ENCODE data around the gene SLC6A6.

The SLC6A6 gene

DNA sequence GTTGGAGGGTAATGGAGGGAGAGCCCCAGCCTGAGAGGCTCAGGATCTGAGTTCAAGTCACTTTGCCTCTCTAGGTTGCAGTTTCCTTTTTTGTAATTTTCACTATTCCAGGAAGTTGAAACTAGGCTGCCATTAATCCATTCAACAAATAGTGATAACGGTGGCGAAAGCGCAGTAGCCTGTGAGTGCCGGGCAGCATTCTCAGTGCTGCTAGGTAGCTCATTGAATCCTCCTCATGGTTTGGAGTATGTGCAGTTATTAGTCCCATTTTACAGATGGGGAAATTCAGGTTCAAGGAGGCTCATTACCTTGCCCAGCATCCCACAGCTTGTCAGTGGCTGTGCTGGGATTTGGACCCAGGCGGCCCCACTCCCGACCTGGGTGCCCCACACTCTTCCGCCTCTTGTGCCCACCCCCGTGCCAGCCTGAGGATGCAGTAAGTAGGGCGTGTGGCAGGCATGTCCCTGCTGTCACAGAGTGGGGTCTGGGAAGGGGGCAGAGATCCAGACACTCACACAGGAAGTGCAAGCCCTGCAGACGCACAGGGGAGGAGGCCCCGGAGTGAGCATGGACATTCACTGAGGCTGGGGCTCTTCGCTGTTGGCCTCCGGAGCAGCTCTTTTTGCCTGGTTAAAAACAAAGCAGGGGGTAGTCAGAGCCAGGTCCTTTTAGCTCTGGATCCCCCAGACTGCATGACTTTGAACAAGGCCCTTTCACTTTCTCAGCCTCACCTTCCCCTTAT is 58.8 kb downstream of the SLC6A6 start:
- Histone ChIP-seq H3K27me3 (ENCODE audit: control insufficient read depth in 1 of 2, insufficient read depth in 2 of 2, low read length in 2 of 2) (no peaks in the 10 kb centered on the region), H3K9ac (ENCODE audit: low read length) (no peak overlapping the region), H3K36me3 (ENCODE audit: insufficient read depth, low read length) (no peaks in the 10 kb centered on the region), H3K27ac (ENCODE audit: low read depth, low read length) (peak overlapping the region; percentile 10), H3K4me1 (ENCODE audit: insufficient read depth, low read length) (peaks cover 19% of the 10 kb centered on the region), H3K4me3 (ENCODE audit: low read depth in 1 of 2, low read length in 2 of 2) (no peak overlapping the region), H3K9me3 (ENCODE audit: low read length) (no peaks in the 10 kb centered on the region)

DNA sequence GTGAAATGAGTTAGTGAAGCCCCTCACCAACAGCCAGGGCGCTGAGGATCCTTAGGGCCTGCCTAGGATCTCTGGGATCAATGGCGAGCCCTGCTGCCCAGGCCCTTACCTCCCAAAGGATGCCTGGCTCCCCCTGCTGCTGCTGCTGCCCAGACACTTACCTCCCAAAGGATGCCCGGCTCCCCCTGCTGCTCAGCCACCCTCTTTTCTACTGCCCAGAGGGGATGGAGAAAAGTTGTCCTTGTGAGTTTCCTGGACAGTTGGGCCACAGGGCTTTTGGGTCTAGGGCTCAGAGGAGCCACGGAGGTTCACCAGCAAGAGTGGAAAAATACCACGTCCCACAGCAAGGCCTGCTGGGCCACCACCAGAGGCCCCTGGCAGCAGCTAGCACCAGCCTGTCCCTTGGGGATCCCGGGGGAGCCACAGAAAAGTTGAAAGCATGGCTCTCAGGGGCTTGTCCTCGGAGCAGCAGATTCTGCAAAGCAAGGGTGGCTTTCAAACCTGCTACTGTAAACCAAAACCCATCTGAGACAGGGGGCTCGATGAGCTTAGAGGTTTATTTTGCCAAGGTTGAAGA is 59.4 kb downstream of the SLC6A6 start:
- no peaks in the 10 kb centered on the region for H3K9me3 ChIP-seq (ENCODE audit: low read length)
- H3K4me1 ChIP-seq (ENCODE audit: insufficient read depth, low read length) = peaks cover 19% of the 10 kb centered on the region
- H3K27ac ChIP-seq (ENCODE audit: low read depth, low read length) = no peak overlapping the region
- no peaks in the 10 kb centered on the region for H3K27me3 ChIP-seq (ENCODE audit: control insufficient read depth in 1 of 2, insufficient read depth in 2 of 2, low read length in 2 of 2)
- H3K4me3 ChIP-seq (ENCODE audit: low read depth in 1 of 2, low read length in 2 of 2) = no peak overlapping the region
- no peak overlapping the region for H3K9ac ChIP-seq (ENCODE audit: low read length)
- H3K36me3 ChIP-seq (ENCODE audit: insufficient read depth, low read length) = no peaks in the 10 kb centered on the region

DNA sequence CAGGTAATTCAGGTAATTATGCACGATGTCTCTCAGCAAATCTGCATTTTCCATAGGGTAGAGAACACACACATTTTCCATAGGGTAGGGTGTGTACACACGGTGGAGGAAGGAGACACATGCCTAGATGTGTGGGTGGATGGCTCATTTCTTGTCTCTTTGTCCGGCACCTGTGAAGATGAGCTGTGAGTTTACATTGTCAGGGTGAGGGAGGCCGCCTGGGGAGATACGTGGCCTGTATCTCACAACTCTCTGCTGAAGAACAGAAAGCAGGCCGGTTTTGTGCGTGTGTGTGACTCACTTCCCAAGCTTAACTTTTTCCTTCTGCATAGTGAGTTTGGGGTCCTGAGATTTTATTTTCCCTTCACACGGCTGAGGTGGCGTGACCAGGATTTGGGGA is 60.3 kb downstream of the SLC6A6 start:
- H3K36me3 ChIP-seq (ENCODE audit: insufficient read depth, low read length) = no peaks in the 10 kb centered on the region
- no peak overlapping the region for H3K27ac ChIP-seq (ENCODE audit: low read depth, low read length)
- no peaks in the 10 kb centered on the region for H3K9me3 ChIP-seq (ENCODE audit: low read length)
- H3K4me1 ChIP-seq (ENCODE audit: insufficient read depth, low read length) = peaks cover 19% of the 10 kb centered on the region
- H3K4me3 ChIP-seq (ENCODE audit: low read depth in 1 of 2, low read length in 2 of 2) = no peak overlapping the region
- H3K27me3 ChIP-seq (ENCODE audit: control insufficient read depth in 1 of 2, insufficient read depth in 2 of 2, low read length in 2 of 2) = no peaks in the 10 kb centered on the region
- no peak overlapping the region for H3K9ac ChIP-seq (ENCODE audit: low read length)

DNA sequence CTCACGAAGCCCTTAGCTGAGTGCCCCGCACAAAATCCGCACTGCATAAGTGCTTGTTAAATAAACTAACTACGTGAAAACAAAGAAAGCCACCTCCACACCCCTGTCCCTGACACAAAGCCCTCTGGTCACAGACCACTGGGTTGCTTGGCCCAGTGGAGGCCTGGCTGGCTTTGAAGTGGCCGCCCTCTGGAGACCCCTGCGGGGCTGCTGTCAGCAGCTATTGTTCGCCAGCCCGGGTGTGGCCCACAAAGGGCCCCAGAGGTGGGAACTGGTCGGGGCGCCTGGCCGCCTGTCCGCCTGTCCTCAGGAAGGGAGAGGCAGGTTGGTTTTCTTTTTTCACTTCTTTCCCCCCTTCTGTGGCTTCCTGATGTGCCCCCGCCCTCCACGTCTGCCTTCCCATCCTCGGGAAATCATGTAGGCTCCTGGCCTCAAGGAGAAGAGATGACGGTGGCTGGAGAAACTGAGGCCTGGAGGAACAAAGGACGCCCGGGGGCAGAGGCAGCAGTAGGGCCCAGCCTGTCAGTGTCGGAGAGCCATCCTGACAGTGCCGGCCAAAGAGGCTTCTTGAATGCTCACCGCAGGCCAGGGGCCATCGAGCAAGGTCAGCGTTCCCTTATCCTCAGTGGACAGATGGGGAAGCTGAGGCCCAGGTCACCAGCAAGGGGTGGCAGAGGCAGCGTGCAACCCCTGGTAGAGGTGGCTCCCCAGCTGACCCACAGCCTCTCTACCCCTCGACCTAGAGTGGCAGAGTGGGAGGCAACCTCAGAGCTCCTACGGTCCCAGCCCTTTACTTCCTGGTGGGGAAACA is 61.1 kb downstream of the SLC6A6 start:
- Histone ChIP-seq H3K4me3 (ENCODE audit: low read depth in 1 of 2, low read length in 2 of 2) (no peak overlapping the region), H3K36me3 (ENCODE audit: insufficient read depth, low read length) (no peaks in the 10 kb centered on the region), H3K4me1 (ENCODE audit: insufficient read depth, low read length) (peaks cover 19% of the 10 kb centered on the region), H3K9me3 (ENCODE audit: low read length) (no peaks in the 10 kb centered on the region), H3K27me3 (ENCODE audit: control insufficient read depth in 1 of 2, insufficient read depth in 2 of 2, low read length in 2 of 2) (no peaks in the 10 kb centered on the region), H3K9ac (ENCODE audit: low read length) (no peak overlapping the region), H3K27ac (ENCODE audit: low read depth, low read length) (no peak overlapping the region)

DNA sequence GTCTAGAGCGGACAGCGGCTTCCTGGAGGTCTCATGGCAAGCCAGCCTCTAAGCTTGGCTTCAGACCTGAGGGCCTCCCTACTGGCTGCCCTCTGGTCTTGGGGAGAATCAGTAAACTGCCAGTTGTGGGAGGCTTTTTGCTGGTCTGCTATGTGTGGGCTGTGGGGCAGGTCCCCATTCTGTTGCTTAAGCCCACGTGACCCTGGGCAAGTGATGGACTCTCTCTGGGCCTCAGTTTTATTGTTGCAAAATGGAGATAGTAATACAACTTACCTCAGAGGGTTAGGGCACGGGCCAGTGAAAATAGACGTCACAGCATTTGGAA is 61.7 kb downstream of the SLC6A6 start:
- H3K27me3 ChIP-seq (ENCODE audit: control insufficient read depth in 1 of 2, insufficient read depth in 2 of 2, low read length in 2 of 2) = no peaks in the 10 kb centered on the region
- H3K27ac ChIP-seq (ENCODE audit: low read depth, low read length) = no peak overlapping the region
- H3K36me3 ChIP-seq (ENCODE audit: insufficient read depth, low read length) = no peaks in the 10 kb centered on the region
- H3K4me3 ChIP-seq (ENCODE audit: low read depth in 1 of 2, low read length in 2 of 2) = no peak overlapping the region
- no peak overlapping the region for H3K9ac ChIP-seq (ENCODE audit: low read length)
- no peaks in the 10 kb centered on the region for H3K9me3 ChIP-seq (ENCODE audit: low read length)
- H3K4me1 ChIP-seq (ENCODE audit: insufficient read depth, low read length) = peaks cover 19% of the 10 kb centered on the region

DNA sequence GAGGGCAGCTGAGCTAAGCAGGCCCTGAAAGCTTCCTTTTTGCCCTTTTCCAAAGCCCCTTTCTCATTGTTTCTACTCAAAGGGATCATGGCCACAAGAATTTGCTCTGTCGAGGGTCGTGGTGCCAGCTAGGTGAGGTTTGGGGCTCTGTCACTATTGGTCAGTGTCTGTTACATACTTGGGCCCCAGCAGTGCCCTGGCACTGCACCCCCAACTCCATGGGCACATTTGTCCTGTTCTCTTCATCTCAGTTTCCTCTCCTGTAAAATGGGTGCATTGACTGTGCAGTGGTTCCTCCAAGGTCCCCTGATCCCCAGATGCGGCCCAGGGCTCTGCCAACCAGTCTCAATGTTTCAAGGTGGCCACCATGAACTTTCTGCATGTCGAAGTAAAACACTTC is 62.1 kb downstream of the SLC6A6 start:
- Histone ChIP-seq H3K27me3 (ENCODE audit: control insufficient read depth in 1 of 2, insufficient read depth in 2 of 2, low read length in 2 of 2) (no peaks in the 10 kb centered on the region), H3K4me3 (ENCODE audit: low read depth in 1 of 2, low read length in 2 of 2) (no peak overlapping the region), H3K9me3 (ENCODE audit: low read length) (no peaks in the 10 kb centered on the region), H3K9ac (ENCODE audit: low read length) (no peak overlapping the region), H3K36me3 (ENCODE audit: insufficient read depth, low read length) (no peaks in the 10 kb centered on the region), H3K27ac (ENCODE audit: low read depth, low read length) (no peak overlapping the region), H3K4me1 (ENCODE audit: insufficient read depth, low read length) (peaks cover 19% of the 10 kb centered on the region)

DNA sequence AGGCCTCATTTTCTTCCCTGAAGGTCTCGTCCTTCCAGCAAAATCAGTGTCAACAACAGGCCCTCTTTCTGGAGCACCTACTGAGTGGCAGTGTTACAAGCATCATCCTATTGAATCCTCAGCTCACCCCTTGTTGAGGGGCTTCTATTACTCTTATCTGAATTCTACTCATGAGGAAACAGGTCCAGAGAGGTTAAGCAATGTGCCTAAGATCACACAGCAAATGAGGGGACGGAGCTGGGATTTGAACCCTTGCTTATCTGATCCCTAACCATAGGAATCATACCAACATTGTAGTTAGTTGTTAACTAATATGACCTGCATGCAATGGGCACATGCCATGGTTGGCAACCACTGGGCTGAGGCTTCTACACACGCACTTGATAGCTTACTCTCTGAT is 63.0 kb downstream of the SLC6A6 start:
- Histone ChIP-seq H3K9me3 (ENCODE audit: low read length) (no peaks in the 10 kb centered on the region), H3K27me3 (ENCODE audit: control insufficient read depth in 1 of 2, insufficient read depth in 2 of 2, low read length in 2 of 2) (no peaks in the 10 kb centered on the region), H3K4me3 (ENCODE audit: low read depth in 1 of 2, low read length in 2 of 2) (no peak overlapping the region), H3K27ac (ENCODE audit: low read depth, low read length) (no peak overlapping the region), H3K4me1 (ENCODE audit: insufficient read depth, low read length) (peaks cover 16% of the 10 kb centered on the region), H3K9ac (ENCODE audit: low read length) (no peak overlapping the region), H3K36me3 (ENCODE audit: insufficient read depth, low read length) (no peaks in the 10 kb centered on the region)

DNA sequence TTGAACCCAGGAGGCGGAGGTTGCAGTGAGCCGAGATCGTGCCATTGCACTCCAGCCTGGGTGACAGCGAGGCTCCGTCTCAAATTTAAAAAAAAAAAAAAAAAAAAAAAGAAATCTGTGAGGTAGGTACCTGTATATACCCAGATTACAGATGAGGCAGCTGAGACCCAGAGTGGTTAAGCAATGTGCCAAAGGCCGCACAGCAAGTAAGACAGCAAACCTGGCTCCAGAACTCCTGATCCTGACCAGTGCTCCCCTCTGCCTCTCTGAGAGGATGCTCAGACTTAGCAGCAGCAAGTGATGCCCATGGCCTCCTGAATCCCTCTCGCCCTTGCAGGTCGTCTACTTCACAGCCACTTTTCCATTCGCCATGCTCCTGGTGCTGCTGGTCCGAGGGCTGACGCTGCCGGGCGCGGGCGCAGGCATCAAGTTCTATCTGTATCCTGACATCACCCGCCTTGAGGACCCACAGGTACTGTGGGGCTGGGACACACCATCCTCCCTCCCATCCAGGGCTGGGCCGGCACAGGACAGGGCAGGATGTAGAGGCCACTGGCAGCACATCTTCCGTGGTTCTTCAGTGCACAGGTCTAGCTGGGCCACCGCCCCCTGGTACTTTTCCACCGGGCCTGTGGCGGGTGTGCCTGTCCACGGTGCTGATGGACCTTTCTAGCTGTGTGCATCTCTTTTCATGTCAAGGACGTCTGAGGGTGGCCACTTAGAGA is 63.9 kb downstream of the SLC6A6 start:
- Histone ChIP-seq H3K9me3 (ENCODE audit: low read length) (no peaks in the 10 kb centered on the region), H3K4me1 (ENCODE audit: insufficient read depth, low read length) (peaks cover 7% of the 10 kb centered on the region), H3K36me3 (ENCODE audit: insufficient read depth, low read length) (no peaks in the 10 kb centered on the region), H3K27ac (ENCODE audit: low read depth, low read length) (no peak overlapping the region), H3K9ac (ENCODE audit: low read length) (no peak overlapping the region), H3K4me3 (ENCODE audit: low read depth in 1 of 2, low read length in 2 of 2) (no peak overlapping the region), H3K27me3 (ENCODE audit: control insufficient read depth in 1 of 2, insufficient read depth in 2 of 2, low read length in 2 of 2) (no peaks in the 10 kb centered on the region)

DNA sequence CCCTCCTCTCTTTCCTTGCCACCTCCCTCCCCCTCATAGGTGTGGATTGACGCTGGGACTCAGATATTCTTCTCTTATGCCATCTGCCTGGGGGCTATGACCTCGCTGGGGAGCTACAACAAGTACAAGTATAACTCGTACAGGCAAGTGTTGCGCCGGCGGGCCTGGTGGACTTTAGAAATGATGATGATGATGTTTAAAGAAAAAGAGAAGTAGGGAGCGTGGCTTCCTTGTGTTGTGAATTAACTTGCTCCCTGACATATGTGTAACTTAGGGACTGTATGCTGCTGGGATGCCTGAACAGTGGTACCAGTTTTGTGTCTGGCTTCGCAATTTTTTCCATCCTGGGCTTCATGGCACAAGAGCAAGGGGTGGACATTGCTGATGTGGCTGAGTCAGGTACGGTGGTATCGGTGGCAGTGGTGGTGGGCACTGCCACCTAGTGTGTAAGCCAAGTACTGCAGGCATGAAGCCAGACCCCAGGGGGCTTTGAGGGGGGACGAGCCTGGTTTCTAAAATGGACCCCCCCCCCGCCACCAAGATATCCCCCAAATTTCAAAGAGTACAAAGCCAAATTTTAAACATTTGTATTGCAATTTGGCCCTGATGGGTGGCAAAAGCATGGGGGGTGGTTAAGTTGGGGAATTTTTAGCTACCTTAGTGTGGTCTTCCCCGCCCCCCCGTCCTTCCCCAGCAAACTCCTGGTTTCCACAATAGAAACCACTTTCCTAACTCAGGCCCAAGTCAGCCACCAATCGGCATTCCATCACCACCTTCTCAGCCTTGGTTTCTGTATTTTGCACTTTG is 65.6 kb downstream of the SLC6A6 start:
- H3K36me3 ChIP-seq (ENCODE audit: insufficient read depth, low read length) = no peaks in the 10 kb centered on the region
- no peak overlapping the region for H3K9ac ChIP-seq (ENCODE audit: low read length)

DNA sequence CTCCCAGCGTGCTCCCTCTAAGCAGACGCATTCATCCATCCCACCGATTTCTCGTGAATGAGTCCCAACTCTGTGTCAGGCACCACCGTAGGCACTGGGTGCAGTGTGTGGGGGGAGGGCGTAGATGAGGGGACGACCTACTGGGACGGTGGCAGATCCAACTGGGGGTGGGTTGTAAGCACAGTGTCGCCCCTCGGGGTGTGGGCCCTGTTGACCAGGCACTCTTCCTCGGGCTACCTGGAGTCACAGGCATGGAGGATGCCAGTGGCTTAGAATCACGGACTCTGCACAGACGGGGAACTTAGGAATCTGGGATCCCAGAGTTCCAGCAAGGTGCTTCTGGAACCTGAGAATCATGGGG is 66.2 kb downstream of the SLC6A6 start:
- no peak overlapping the region for H3K9ac ChIP-seq (ENCODE audit: low read length)
- H3K27me3 ChIP-seq (ENCODE audit: control insufficient read depth in 1 of 2, insufficient read depth in 2 of 2, low read length in 2 of 2) = no peaks in the 10 kb centered on the region
- H3K4me1 ChIP-seq (ENCODE audit: insufficient read depth, low read length) = no peaks in the 10 kb centered on the region
- H3K27ac ChIP-seq (ENCODE audit: low read depth, low read length) = no peak overlapping the region
- H3K36me3 ChIP-seq (ENCODE audit: insufficient read depth, low read length) = no peaks in the 10 kb centered on the region
- H3K4me3 ChIP-seq (ENCODE audit: low read depth in 1 of 2, low read length in 2 of 2) = no peak overlapping the region
- H3K9me3 ChIP-seq (ENCODE audit: low read length) = no peaks in the 10 kb centered on the region

More for the DNA sequence above, 65.6 kb downstream of the SLC6A6 start:
- H3K9me3 ChIP-seq (ENCODE audit: low read length) = no peaks in the 10 kb centered on the region
- no peaks in the 10 kb centered on the region for H3K4me1 ChIP-seq (ENCODE audit: insufficient read depth, low read length)
- no peak overlapping the region for H3K4me3 ChIP-seq (ENCODE audit: low read depth in 1 of 2, low read length in 2 of 2)
- no peaks in the 10 kb centered on the region for H3K27me3 ChIP-seq (ENCODE audit: control insufficient read depth in 1 of 2, insufficient read depth in 2 of 2, low read length in 2 of 2)
- H3K27ac ChIP-seq (ENCODE audit: low read depth, low read length) = no peak overlapping the region

DNA sequence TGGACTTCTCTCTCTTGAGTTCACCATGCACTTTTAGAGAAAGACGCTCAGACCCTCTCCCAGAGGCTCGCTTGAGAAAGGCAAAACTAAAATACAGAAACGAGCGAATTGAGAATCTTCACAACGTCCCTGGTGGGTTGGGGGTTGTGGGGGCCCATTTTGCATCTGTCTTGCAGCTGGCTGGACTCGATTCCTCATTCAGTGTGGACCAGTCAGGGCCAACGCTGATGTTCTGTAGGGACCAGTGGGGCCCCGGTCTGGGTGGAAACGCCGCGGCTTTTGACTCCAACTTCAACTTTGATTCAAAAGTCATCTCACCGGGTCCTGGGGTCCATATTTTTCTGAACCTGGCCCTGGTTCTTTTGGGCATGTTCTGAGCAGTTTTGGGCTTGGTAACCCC is 68.1 kb downstream of the SLC6A6 start:
- no peak overlapping the region for H3K4me3 ChIP-seq (ENCODE audit: low read depth in 1 of 2, low read length in 2 of 2)
- H3K4me1 ChIP-seq (ENCODE audit: insufficient read depth, low read length) = no peaks in the 10 kb centered on the region
- no peak overlapping the region for H3K9ac ChIP-seq (ENCODE audit: low read length)
- H3K36me3 ChIP-seq (ENCODE audit: insufficient read depth, low read length) = no peaks in the 10 kb centered on the region
- H3K27ac ChIP-seq (ENCODE audit: low read depth, low read length) = no peak overlapping the region
- H3K9me3 ChIP-seq (ENCODE audit: low read length) = no peaks in the 10 kb centered on the region
- no peaks in the 10 kb centered on the region for H3K27me3 ChIP-seq (ENCODE audit: control insufficient read depth in 1 of 2, insufficient read depth in 2 of 2, low read length in 2 of 2)

All from muscle layer of colon (tissue), 2 donors.